HEK293T (cell line): ENCODE measurements around the gene TRIL.
A peak's percentile ranks its signal among the peaks of the same experiment; 100 is the strongest.

Experiments
- CTCF ChIA-PET: fragments of 350-600 bp; formaldehyde crosslinking; extraction: SDS; loops from one replicate; lab custom pipeline; 2021; ENCODE audit warnings: antibody characterized with exemption, inconsistent platforms; lab: Yijun Ruan, JAX
- POLR2A ChIA-PET: fragments of 350-600 bp; formaldehyde crosslinking; extraction: SDS; loops from one replicate; lab custom pipeline; 2020; ENCODE audit warnings: antibody characterized with exemption, inconsistent platforms; lab: Yijun Ruan, JAX
- DNase-seq: peaks from one replicate; pipeline ENCODE4 v3.0.0; 2012; ENCODE audit warnings: mixed read lengths; ENCODE audit errors: extremely low spot score
- ARNT ChIP-seq: fragments of 450-650 bp; IDR thresholded peaks from 2 replicates; pipeline ENCODE4 v1.6.1; 2017; ENCODE audit warnings: mild to moderate bottlenecking
- BHLHE40 ChIP-seq: fragments of 450-650 bp; IDR thresholded peaks from 2 replicates; pipeline ENCODE4 v1.6.1; 2016; ENCODE audit warnings: mild to moderate bottlenecking, moderate library complexity, borderline replicate concordance
- CTBP1 ChIP-seq: fragments of 450-650 bp; IDR thresholded peaks from 2 replicates; pipeline ENCODE4 v1.6.1; 2016; ENCODE audit warnings: borderline replicate concordance
- ELF4 ChIP-seq: fragments of 450-650 bp; IDR thresholded peaks from 2 replicates; pipeline ENCODE4 v1.6.1; 2017; ENCODE audit warnings: antibody characterized with exemption
- FOXA1 ChIP-seq: fragments of 450-650 bp; IDR thresholded peaks from 2 replicates; pipeline ENCODE4 v1.6.1; 2016; ENCODE audit warnings: mild to moderate bottlenecking
- FOXK2 ChIP-seq: fragments of 450-650 bp; IDR thresholded peaks from 2 replicates; pipeline ENCODE4 v1.6.1; 2016; ENCODE audit warnings: mild to moderate bottlenecking
- FOXM1 ChIP-seq: fragments of 450-650 bp; IDR thresholded peaks from 2 replicates; pipeline ENCODE4 v1.6.1; 2017; ENCODE audit warnings: mild to moderate bottlenecking, borderline replicate concordance
- HDGF ChIP-seq: fragments of 450-650 bp; IDR thresholded peaks from 2 replicates; pipeline ENCODE4 v1.6.1; 2017; ENCODE audit warnings: antibody characterized with exemption, borderline replicate concordance
- L3MBTL2 ChIP-seq: fragments of 450-650 bp; conservative IDR thresholded peaks from 2 replicates; pipeline ENCODE4 v1.6.1; 2016; ENCODE audit warnings: mild to moderate bottlenecking
- LEF1 ChIP-seq: fragments of 450-650 bp; IDR thresholded peaks from 2 replicates; pipeline ENCODE4 v1.6.1; 2017; ENCODE audit warnings: mild to moderate bottlenecking, borderline replicate concordance
- NFRKB ChIP-seq: fragments of 450-650 bp; IDR thresholded peaks from 2 replicates; pipeline ENCODE4 v1.6.1; 2016; ENCODE audit warnings: mild to moderate bottlenecking, moderate library complexity
- SP1 ChIP-seq: fragments of 450-650 bp; IDR thresholded peaks from 2 replicates; pipeline ENCODE4 v1.6.1; 2017
- SUZ12 ChIP-seq: fragments of 450-650 bp; IDR thresholded peaks from 2 replicates; pipeline ENCODE4 v1.6.1; 2016; ENCODE audit warnings: mild to moderate bottlenecking
- TARDBP ChIP-seq: fragments of 450-650 bp; IDR thresholded peaks from 2 replicates; pipeline ENCODE4 v1.6.1; 2016
- ZNF384 ChIP-seq: fragments of 450-650 bp; IDR thresholded peaks from 2 replicates; pipeline ENCODE4 v1.6.1; 2016
- TF ChIP-seq, protein P1 (sequence below): fragments of 450-650 bp; IDR thresholded peaks from 2 replicates; pipeline ENCODE4 v1.6.1; 2016

TRIL gene

DNA sequence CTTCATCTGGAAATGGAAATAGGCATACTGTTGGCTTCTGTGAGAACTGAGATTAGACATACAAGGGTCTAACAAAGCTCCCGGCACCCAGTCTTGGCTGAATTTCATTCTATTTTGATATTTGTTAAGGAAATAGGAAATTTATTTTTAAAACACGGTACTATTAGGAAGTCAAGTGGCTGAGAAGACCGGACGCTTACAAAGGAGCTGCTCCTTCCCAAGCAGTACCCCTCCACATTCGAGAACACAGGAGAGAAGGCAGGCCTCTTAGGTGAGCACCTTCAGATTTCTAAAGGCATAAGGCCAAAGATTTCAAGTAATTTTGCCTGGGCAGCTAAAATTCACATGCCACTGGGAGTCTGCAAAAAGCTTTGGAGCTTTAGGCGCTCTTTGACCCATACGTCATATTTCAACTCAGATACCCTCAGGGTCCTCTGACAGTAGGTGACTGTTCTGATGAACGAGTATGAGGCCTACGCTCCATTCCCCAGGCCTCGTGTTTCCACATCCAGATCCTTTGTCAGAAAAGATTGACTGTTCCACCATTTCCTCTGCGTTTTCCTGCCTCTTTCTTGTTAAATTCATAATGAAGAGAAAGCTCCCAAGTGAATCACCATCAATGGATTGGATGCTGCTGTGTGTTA lies 17.3 kb downstream of the TRIL start:
- no peak for DNase-seq
- TF ChIP-seq NFRKB (no peak), ZNF384 (no peak)
- CTCF ChIA-PET = interaction anchor here (1.1 to 2.1 kb wide), 4 partner anchors 14 to 166 kb away, joined by 4 to 10 read pairs (median 6); no protein-coding TSS in a partner anchor
- POLR2A ChIA-PET = no interaction called here

DNA sequence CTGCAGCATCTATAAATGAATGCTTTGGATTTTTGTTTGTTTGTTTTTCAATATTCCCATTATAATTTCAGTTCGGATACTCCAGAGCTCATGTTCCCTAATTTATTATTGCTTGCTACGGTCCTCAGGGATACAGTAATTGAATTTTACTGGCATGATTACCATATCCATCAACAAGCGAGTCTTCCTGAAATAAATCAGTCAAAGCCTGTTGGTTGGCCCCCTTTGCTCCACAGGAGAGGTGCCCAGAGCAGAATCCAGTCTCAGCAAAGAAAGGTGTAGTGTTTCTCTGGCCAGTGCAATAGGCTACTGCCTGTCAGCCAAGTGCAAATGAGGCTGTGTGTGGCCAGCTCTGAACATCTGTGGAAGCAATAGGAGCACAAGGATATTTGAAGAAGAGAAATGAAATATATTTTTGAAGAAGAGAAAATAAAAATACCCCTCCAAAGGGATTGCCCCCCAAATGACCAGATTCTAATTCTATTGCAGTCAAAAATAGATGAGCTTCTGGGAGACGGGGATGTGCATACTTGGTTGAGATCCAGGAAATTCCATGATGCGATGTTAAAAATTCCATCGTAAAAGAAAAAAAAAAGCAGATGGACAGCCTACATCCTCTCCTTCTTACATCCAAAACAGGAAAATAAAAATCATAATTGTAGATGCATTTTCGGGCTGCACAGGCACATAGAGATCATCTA lies 18.1 kb downstream of the TRIL start:
- peak; percentile 62 for DNase-seq
- ChIA-PET POLR2A (interaction anchor here (1.2 kb wide), 1 partner anchor 13 kb away, joined by 3 read pairs; no protein-coding TSS in a partner anchor), CTCF (interaction anchor here (0.8 to 2.1 kb wide), 7 partner anchors 13 to 166 kb away, joined by 4 to 12 read pairs (median 8); no protein-coding TSS in a partner anchor)
- TF ChIP-seq ZNF384 = no peak
- 0 out of 2 replicates have a peak, but pooled peaks have one; percentile 66 for TF ChIP-seq LEF1
- no peak for TF ChIP-seq FOXA1
- TF ChIP-seq CTBP1 = peak; percentile 92
- TF ChIP-seq, protein P1, sequence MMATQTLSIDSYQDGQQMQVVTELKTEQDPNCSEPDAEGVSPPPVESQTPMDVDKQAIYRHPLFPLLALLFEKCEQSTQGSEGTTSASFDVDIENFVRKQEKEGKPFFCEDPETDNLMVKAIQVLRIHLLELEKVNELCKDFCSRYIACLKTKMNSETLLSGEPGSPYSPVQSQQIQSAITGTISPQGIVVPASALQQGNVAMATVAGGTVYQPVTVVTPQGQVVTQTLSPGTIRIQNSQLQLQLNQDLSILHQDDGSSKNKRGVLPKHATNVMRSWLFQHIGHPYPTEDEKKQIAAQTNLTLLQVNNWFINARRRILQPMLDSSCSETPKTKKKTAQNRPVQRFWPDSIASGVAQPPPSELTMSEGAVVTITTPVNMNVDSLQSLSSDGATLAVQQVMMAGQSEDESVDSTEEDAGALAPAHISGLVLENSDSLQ = peak; percentile 93
- TF ChIP-seq FOXK2 = no peak
- TF ChIP-seq L3MBTL2 = no peak
- no peak for TF ChIP-seq ARNT
- TF ChIP-seq BHLHE40 = no peak
- TF ChIP-seq SUZ12 = no peak

DNA sequence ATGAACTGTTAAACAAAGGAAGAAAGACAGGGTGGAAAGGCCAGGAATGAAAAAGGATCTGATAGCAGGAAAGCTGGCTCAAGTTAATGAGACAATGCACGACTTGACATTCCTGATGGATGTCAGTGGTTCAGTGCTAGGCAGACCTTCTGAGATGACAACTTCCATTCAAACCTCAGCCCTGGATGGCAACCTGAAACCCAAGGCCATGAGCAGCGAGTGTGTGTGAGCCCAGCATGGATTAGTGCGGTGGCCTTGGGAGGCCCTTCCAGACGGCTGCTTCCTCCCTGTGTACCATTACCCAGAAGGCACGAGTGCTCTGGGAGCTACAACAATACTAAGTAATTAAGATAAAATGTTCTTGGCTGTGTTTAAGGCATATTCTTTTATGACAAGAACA lies 18.8 kb downstream of the TRIL start:
- peak; percentile 71 for DNase-seq
- ChIA-PET POLR2A (interaction anchor here (1.2 kb wide), 1 partner anchor 12 kb away, joined by 3 read pairs; no protein-coding TSS in a partner anchor), CTCF (interaction anchor here (0.8 to 2.0 kb wide), 3 partner anchors 12 to 18 kb away, joined by 7 to 12 read pairs (median 8); no protein-coding TSS in a partner anchor)
- TF ChIP-seq NFRKB = no peak
- TF ChIP-seq, protein P1 = peak; percentile 89

DNA sequence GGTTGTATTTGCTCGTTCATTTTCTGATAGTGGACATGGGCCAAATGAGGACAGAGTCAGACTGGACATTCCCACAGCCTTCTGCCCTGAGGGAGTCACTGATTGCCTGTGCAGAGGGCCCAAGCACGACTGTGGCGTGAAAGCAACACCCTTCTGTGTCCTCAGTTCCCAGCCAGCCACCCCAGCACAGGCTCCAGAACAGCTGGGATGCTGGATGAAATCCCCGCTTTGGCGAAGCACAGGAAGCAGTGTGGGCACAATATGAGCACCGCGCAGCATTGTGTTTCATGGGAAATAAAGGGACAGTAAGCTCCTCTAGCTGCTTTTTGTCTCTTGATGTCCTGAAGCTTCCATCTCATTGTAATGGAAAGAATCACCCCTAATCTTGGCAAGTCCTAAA lies 20.5 kb downstream of the TRIL start:
- DNase-seq = no peak
- TF ChIP-seq HDGF (no peak), BHLHE40 (no peak), ELF4 (no peak), FOXK2 (no peak), SP1 (no peak), ZNF384 (no peak), SUZ12 (no peak), LEF1 (no peak), L3MBTL2 (no peak), FOXM1 (no peak), ARNT (no peak), CTBP1 (no peak), NFRKB (no peak)
- TF ChIP-seq, protein P1 = no peak
- ChIA-PET CTCF (interaction anchor here (0.6 to 1.4 kb wide), 5 partner anchors 11 to 252 kb away, joined by 3 to 11 read pairs (median 3); no protein-coding TSS in a partner anchor), POLR2A (no interaction called here)

DNA sequence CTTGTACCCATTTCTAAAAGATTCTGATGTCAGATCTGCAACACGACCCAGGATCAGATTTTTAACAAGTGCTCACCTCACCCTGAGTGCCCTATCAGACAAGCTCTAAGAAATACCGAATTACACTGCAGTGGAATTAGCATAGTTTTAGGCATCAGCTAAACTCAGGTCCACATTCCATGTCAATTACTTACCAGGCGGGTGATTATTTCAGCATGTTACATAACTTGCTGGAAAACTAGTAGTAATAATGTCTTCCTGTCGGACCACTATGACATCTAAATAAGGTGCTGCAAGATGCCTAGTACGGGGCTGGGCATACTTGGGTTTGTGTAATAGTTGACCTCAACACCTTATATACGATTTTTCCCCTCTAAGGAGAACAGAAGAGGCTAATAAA lies 21.0 kb downstream of the TRIL start:
- CTCF ChIA-PET = interaction anchor here (0.6 to 1.4 kb wide), 6 partner anchors 10 to 252 kb away, joined by 3 to 11 read pairs (median 3); no protein-coding TSS in a partner anchor
- TF ChIP-seq ARNT (no peak), NFRKB (no peak), ELF4 (no peak), LEF1 (no peak), FOXA1 (no peak), TARDBP (no peak), FOXM1 (no peak), CTBP1 (no peak), FOXK2 (no peak), BHLHE40 (no peak), HDGF (no peak), L3MBTL2 (no peak), SUZ12 (no peak), SP1 (no peak), ZNF384 (no peak)
- TF ChIP-seq, protein P1 = no peak
- no peak for DNase-seq
- POLR2A ChIA-PET = no interaction called here
